DND-41 (cell line): Measurements from ENCODE around the gene PPIB.

Source experiments
- ATAC-seq: fragments of 200-7000 bp; cut with Tn5 transposase; 3 replicates; pipeline ENCODE4 v1.9.1; 2021; ENCODE audit warnings: low read depth; ENCODE audit not compliant: insufficient read depth
- DNase-seq: peaks from one replicate; pipeline ENCODE4 v3.0.0-alpha.2; 2020
- H2AFZ ChIP-seq: 2 replicates; pipeline ENCODE4 v1.6.0; 2012; ENCODE audit warnings: low read depth, low read length
- H3K27ac ChIP-seq: 2 replicates; pipeline ENCODE4 v1.5.1; 2012; ENCODE audit warnings: low read length, inconsistent platforms
- H3K27me3 ChIP-seq: fragments of 200-600 bp; sonication (generic); 2 replicates; pipeline ENCODE4 v1.6.0; 2012; ENCODE audit warnings: low read length, mild to moderate bottlenecking, inconsistent platforms; ENCODE audit not compliant: insufficient read depth, poor library complexity
- H3K36me3 ChIP-seq: 2 replicates; pipeline ENCODE4 v1.5.1; 2012; ENCODE audit warnings: low read length, inconsistent platforms; ENCODE audit not compliant: insufficient read depth
- H3K4me1 ChIP-seq: 2 replicates; pipeline ENCODE4 v1.5.1; 2012; ENCODE audit warnings: mild to moderate bottlenecking, low read length; ENCODE audit not compliant: insufficient read depth
- H3K4me2 ChIP-seq: 2 replicates; pipeline ENCODE4 v1.6.0; 2012; ENCODE audit warnings: mild to moderate bottlenecking, moderate library complexity, low read length, inconsistent platforms; ENCODE audit not compliant: insufficient read depth
- H3K4me3 ChIP-seq, 2 experiments: fragments of 200-600 bp in 1 of 2; shearing (Covaris generic) in 1 of 2; 2 replicates each; pipeline ENCODE4 v1.5.1; 2012 to 2016; ENCODE audit warnings: inconsistent platforms in 2 of 2, low read length in 2 of 2, mild to moderate bottlenecking in 2 of 2, low read depth in 1 of 2, moderate library complexity in 1 of 2
- H3K79me2 ChIP-seq: 2 replicates; pipeline ENCODE4 v1.6.0; 2012; ENCODE audit warnings: low read length, inconsistent platforms; ENCODE audit not compliant: insufficient read depth
- H3K9ac ChIP-seq: 2 replicates; pipeline ENCODE4 v1.6.0; 2012; ENCODE audit warnings: low read depth, mild to moderate bottlenecking, inconsistent platforms, low read length, moderate library complexity
- H3K9me3 ChIP-seq: 2 replicates; pipeline ENCODE4 v1.5.1; 2012; ENCODE audit warnings: low read length, moderate library complexity, mild to moderate bottlenecking, inconsistent platforms; ENCODE audit not compliant: insufficient read depth, severe bottlenecking
- H4K20me1 ChIP-seq: 2 replicates; pipeline ENCODE4 v1.6.0; 2012; ENCODE audit warnings: low read length; ENCODE audit not compliant: insufficient read depth
- CTCF ChIP-seq: IDR thresholded peaks from 2 replicates; pipeline ENCODE4 v1.5.1; 2012; ENCODE audit warnings: borderline replicate concordance, low read length, moderate library complexity, mild to moderate bottlenecking; ENCODE audit not compliant: poor library complexity, severe bottlenecking; ENCODE audit errors: extremely low read depth
- EZH2 ChIP-seq: IDR thresholded peaks from 3 replicates; pipeline ENCODE4 v1.6.1; 2012; ENCODE audit warnings: borderline replicate concordance, low read depth, mild to moderate bottlenecking, moderate library complexity, low read length, inconsistent platforms; ENCODE audit not compliant: severe bottlenecking

Gene PPIB

GRCh38 chr15:64191971-64192830 lies 29.4 kb upstream of the PPIB start:
- TF ChIP-seq EZH2 (no peak), CTCF (no peak)
- Histone ChIP-seq H3K4me1 (no peaks in the 10 kb centered on the region), H4K20me1 (no peaks in the 10 kb centered on the region), H3K4me2 (no peak overlapping the region), H3K27me3 (no peaks in the 10 kb centered on the region), H3K36me3 (peaks cover 3% of the 10 kb centered on the region; the same call in 1 of the 2 replicates), H3K79me2 (no peaks in the 10 kb centered on the region), H3K4me3 (no peak overlapping the region), H3K9me3 (no peaks in the 10 kb centered on the region), H2AFZ (no peak overlapping the region), H3K9ac (no peak overlapping the region), H3K27ac (no peak overlapping the region)
- ATAC-seq (no peak), DNase-seq (no peak)

- DNase-seq: no peak
- H3K4me2 ChIP-seq: no peak overlapping the region
- H2AFZ ChIP-seq: no peak overlapping the region
- no peaks in the 10 kb centered on the region for H3K27me3 ChIP-seq
- no peaks in the 10 kb centered on the region for H4K20me1 ChIP-seq
- H3K4me3 ChIP-seq: no peak overlapping the region
- H3K27ac ChIP-seq: no peak overlapping the region
- TF ChIP-seq EZH2 (no peak), CTCF (no peak)
- no peaks in the 10 kb centered on the region for H3K4me1 ChIP-seq
- H3K9ac ChIP-seq: no peak overlapping the region
- H3K9me3 ChIP-seq: no peaks in the 10 kb centered on the region
- no peaks in the 10 kb centered on the region for H3K79me2 ChIP-seq
- H3K36me3 ChIP-seq: peaks cover 8% of the 10 kb centered on the region; the same call in 1 of the 2 replicates
- no peak for ATAC-seq
Observed at GRCh38 chr15:64187396-64188191, 24.8 kb upstream of the PPIB start.

GRCh38 chr15:64185146-64185911 lies 22.5 kb upstream of the PPIB start:
- Histone ChIP-seq H3K79me2 (no peaks in the 10 kb centered on the region), H3K4me2 (no peak overlapping the region), H2AFZ (no peak overlapping the region), H3K27me3 (no peaks in the 10 kb centered on the region), H4K20me1 (no peaks in the 10 kb centered on the region), H3K36me3 (peaks cover 10% of the 10 kb centered on the region; the same call in 1 of the 2 replicates), H3K9ac (no peak overlapping the region), H3K4me1 (no peaks in the 10 kb centered on the region), H3K9me3 (no peaks in the 10 kb centered on the region), H3K4me3 (no peak overlapping the region), H3K27ac (no peak overlapping the region)
- TF ChIP-seq CTCF (no peak), EZH2 (no peak)
- ATAC-seq (no peak), DNase-seq (no peak)
